Thyroid gland (tissue), 4 donors: ENCODE results near the gene TTLL5. TPM values are rescaled to one million over a fixed set of nuclear protein-coding genes. Genes with fewer than 3 reads are reported as not detected.
A peak's percentile ranks its signal among the peaks of the same experiment; 100 is the strongest.

Experiments used
- DNase-seq, 2 donors: peaks; one replicate each; pipeline ENCODE4 v3.0.0-alpha.2; 2019
- H3K27ac ChIP-seq, 3 donors: fragments of 200-600 bp; sonication (generic); 1 replicate in 2 of 3; 2 replicates in 1 of 3; pipeline ENCODE4 v1.5.1; 2016 to 2019; ENCODE audit warnings: mild to moderate bottlenecking in 1 of 3, moderate library complexity in 1 of 3
- H3K27me3 ChIP-seq: fragments of 200-600 bp; sonication (generic); one replicate; pipeline ENCODE4 v1.5.1; 2019
- H3K36me3 ChIP-seq, 2 donors: fragments of 200-600 bp; sonication (generic); one replicate each; pipeline ENCODE4 v1.5.1; 2016 to 2019
- H3K4me1 ChIP-seq, 2 donors: fragments of 200-600 bp; sonication (generic); one replicate each; pipeline ENCODE4 v1.5.1; 2017 to 2019
- H3K4me3 ChIP-seq, 3 donors: fragments of 200-600 bp; sonication (generic); replicated peaks in 1 of 3; 1 replicate in 2 of 3; 2 replicates in 1 of 3; pipeline ENCODE4 v1.5.1; 2016; ENCODE audit warnings: mild to moderate bottlenecking in 1 of 3
- H3K9me3 ChIP-seq: fragments of 200-600 bp; sonication (generic); one replicate; pipeline ENCODE4 v1.5.1; 2017
- POLR2A ChIP-seq, 2 donors: fragments of 450-650 bp; IDR thresholded peaks; one replicate each; pipeline ENCODE4 v1.6.1; 2017; ENCODE audit warnings: antibody characterized with exemption in 2 of 2, mild to moderate bottlenecking in 2 of 2, moderate library complexity in 1 of 2
- WGBS, 2 donors: methylation state at CpG; one replicate each; pipeline ENCODE4 v1.1.5; 2017; 5-methylcytosine and 5-hydroxymethylcytosine counted together
- intact Hi-C: fragments of 100-400 bp; cut with DNase I; formaldehyde crosslinking; loops from one replicate; pipeline ENCODE4 v1.15.1; 2023
- total RNA-seq, 4 donors: library from RNA; depleted of rRNA; stranded (reverse); fragments of >200 nt; gene quantifications; one replicate each; pipeline ENCODE4 v1.2.3, GENCODE V29; 2016
- TF ChIP-seq, protein P1 (sequence below), 6 experiments: fragments of 200-600 bp in 3 of 6; fragments of 450-650 bp in 3 of 6; sonication (generic) in 3 of 6; IDR thresholded peaks; one replicate each; pipeline ENCODE4 v1.5.1; 2016 to 2019; ENCODE audit warnings: antibody characterized with exemption in 6 of 6, mild to moderate bottlenecking in 2 of 6, inconsistent platforms in 1 of 6, moderate library complexity in 1 of 6

The TTLL5 gene
- total RNA-seq, 4 donors from 2014 or later = 31.8 to 65.1 (median 35.7) TPM

DNA sequence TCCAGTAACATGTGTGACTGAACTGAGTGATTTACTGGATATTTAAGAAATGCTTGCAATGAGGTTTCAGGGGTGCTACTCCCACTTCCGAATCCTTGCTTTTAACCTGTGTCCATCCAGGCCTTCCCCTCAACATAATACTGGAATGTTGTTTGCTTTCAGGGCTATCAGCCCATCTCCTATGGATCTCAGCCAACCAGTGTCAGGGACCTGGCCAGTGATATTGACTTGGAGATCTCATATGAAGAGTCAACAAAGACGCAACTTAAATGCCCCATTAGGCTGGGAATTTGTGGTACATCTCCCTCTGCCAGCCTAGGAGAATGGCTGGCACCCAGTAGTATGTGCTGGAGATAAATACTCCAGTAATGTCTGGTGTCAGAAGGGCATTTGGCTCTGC lies 323.6 kb downstream of the TTLL5 start:
- no peak overlapping the region for H3K4me3 ChIP-seq
- intact Hi-C loops = loop anchor here (5.0 kb wide), 2 partner anchors 77 to 272 kb away; no protein-coding TSS in a partner anchor

DNA sequence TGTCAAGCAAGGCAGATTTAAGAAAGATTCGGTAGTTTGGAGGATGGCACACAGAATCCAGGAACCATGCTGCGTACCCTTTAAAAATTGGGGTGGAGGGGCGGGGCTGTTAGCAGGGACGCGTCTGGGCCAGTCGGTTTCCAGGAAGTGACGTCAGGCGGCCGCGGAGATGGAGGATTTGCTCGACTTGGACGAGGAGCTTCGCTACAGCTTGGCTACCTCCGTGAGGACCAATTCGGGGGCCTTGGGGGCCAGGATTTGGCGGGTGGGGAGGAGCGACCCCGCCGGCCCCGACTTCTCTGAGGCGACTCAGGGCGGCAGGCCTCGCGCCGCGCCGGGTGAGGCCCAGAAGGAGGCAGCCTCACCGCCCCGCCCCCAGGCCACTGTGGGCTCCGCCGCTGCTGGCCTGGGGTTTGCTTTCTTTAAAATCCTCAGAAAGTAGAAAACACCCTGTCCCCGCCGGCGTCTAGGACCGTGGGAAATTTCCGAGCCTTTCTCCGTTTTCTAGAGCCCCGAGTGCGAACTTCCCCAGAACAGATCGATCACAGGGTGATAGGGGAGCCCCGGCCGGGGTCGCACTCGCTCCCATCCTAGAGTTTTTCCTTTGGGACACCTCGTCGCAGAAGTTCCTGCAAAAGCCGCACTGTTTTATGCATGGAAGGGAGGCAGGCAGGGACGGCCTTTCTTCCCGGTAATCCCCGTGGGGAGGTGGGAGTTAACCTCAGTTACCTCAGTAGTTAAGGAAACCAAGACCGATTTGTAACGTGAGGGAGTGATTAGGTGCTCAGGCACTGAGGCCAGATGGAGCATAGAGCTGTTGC lies 324.8 kb downstream of the TTLL5 start, which contains the start of gene IFT43:
Gene IFT43, plus strand, starts transcription at position 146 of the 821 bp plus-strand sequence. Its CDS starts 24 bp downstream, at position 170.
- intact Hi-C loops = no loop called here
- peak within 1 kb of the TSS; percentile 27 to 80 (median 78) for H3K27ac ChIP-seq
- H3K27me3 ChIP-seq = no peaks in the 10 kb centered on the region
- peaks cover 25 to 34% of the 10 kb centered on the region in 2 donors for H3K4me1 ChIP-seq
- peak in 1 of 2 donors; percentile 80 for TF ChIP-seq POLR2A (IDR thresholded peaks at IDR 0.05)
- TF ChIP-seq, protein P1, sequence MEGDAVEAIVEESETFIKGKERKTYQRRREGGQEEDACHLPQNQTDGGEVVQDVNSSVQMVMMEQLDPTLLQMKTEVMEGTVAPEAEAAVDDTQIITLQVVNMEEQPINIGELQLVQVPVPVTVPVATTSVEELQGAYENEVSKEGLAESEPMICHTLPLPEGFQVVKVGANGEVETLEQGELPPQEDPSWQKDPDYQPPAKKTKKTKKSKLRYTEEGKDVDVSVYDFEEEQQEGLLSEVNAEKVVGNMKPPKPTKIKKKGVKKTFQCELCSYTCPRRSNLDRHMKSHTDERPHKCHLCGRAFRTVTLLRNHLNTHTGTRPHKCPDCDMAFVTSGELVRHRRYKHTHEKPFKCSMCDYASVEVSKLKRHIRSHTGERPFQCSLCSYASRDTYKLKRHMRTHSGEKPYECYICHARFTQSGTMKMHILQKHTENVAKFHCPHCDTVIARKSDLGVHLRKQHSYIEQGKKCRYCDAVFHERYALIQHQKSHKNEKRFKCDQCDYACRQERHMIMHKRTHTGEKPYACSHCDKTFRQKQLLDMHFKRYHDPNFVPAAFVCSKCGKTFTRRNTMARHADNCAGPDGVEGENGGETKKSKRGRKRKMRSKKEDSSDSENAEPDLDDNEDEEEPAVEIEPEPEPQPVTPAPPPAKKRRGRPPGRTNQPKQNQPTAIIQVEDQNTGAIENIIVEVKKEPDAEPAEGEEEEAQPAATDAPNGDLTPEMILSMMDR (IDR thresholded peaks at IDR 0.05) = no peak
- 0 to 1% methylated on average over 26 to 46 of the region's 52 CpGs for WGBS, 2 donors
- DNase-seq = peak; percentile 94 to 95
- no peaks in the 10 kb centered on the region for H3K36me3 ChIP-seq
- no peaks in the 10 kb centered on the region for H3K9me3 ChIP-seq
- H3K4me3 ChIP-seq = peak within 1 kb of the TSS; percentile 53 to 92 (median 84)

More for the DNA sequence above, 323.6 kb downstream of the TTLL5 start:
- 78 to 85% methylated on average over 2 of the region's 2 CpGs for WGBS, 2 donors
- TF ChIP-seq, protein P1 (IDR thresholded peaks at IDR 0.05) = no peak
- no peak for DNase-seq
- H3K9me3 ChIP-seq = no peaks in the 10 kb centered on the region
- no peak overlapping the region for H3K27ac ChIP-seq
- no peaks in the 10 kb centered on the region for H3K36me3 ChIP-seq
- no peaks in the 10 kb centered on the region for H3K27me3 ChIP-seq
- peaks cover 26 to 31% of the 10 kb centered on the region in 2 donors for H3K4me1 ChIP-seq

DNA sequence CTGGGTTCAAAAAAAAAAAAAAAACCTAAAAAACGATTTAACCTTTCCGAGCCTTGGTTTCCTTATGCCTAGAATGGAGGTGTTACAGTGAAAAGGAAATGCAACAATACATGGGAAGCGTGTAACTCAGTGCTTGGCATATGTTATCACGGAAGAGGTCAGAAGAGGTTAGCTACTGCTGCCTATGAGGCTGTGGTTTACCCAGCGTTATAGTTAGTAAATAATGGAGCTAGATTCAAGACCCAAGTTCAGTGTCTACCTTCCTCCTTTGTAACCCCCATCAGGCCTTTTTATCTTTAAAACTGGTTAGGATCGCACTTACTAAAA lies 325.4 kb downstream of the TTLL5 start:
- intact Hi-C loops = no loop called here
- peaks cover 19 to 28% of the 10 kb centered on the region in 2 donors for H3K4me1 ChIP-seq
- no peaks in the 10 kb centered on the region for H3K27me3 ChIP-seq
- H3K27ac ChIP-seq = peak overlapping the region in 1 of 3 donors; percentile 78
- peak overlapping the region; percentile 53 to 92 (median 84) for H3K4me3 ChIP-seq
- no peaks in the 10 kb centered on the region for H3K36me3 ChIP-seq
- WGBS, 2 donors = 24 to 29% methylated on average over 6 of the region's 6 CpGs
- no peaks in the 10 kb centered on the region for H3K9me3 ChIP-seq
- TF ChIP-seq, protein P1 (IDR thresholded peaks at IDR 0.05) = no peak
- TF ChIP-seq POLR2A (IDR thresholded peaks at IDR 0.05) = no peak
- no peak for DNase-seq

DNA sequence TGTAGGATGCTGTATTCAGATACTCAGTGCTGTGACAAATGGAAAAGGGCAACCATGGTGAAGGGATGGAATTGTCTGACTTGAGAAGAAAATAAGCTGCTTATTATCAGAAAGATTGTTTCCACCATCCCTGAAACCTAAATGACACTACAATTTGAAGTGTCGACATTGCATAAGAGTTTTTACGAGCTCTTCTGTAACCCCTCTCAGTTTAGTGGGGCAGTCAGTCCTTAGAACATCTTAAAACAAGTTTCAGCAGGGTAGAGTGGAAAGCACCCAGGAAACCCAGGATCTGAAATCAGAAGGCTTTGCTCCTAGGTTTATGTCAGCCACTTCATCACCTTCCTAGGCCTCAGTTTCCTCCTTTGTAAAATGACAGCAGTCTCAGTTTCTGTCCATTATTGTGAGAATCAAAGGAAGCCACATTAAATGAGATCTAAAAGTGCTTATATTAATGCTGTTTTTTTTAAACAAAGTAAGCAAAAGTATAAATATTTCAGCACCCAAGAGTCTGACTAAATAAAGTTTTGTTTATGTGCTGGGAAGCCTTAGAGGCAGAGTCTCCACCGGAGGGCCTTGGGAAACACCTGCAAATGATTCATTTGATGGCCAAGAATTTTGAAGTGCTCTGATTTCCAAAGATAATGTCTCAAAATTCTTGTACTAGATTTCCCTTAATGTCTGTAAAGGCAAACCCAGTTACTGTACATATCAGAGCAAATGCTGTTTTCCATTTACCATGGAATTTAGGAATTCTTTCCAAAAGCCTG lies 326.3 kb downstream of the TTLL5 start:
- no peak overlapping the region for H3K27ac ChIP-seq
- 78% methylated on average over 3 of the region's 3 CpGs for WGBS, 2 donors
- no peak overlapping the region for H3K4me3 ChIP-seq
- DNase-seq = no peak
- TF ChIP-seq POLR2A (IDR thresholded peaks at IDR 0.05) = no peak
- no peaks in the 10 kb centered on the region for H3K36me3 ChIP-seq
- peaks cover 18 to 28% of the 10 kb centered on the region in 2 donors for H3K4me1 ChIP-seq
- H3K9me3 ChIP-seq = no peaks in the 10 kb centered on the region
- intact Hi-C loops = no loop called here
- H3K27me3 ChIP-seq = no peaks in the 10 kb centered on the region

DNA sequence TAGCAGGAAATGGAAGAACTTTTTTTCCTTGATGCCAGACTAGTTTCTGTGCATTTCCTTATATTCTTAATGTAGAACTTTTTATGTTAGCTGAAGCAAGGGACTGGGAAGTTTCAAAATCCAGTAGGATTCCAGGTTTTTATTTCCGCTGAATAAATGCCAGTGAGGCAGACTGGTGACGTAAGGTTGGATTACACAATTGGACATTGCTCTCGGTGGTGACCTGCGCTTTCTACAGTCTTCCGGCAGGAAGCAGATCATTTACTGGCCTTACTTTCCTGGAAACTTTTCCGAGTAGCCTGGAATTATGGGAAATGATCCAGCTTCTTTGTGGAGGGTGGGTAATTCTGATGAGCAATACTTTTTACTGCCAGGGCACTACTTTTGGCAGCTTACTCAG lies 328.1 kb downstream of the TTLL5 start:
- DNase-seq = no peak
- Histone ChIP-seq H3K9me3 (no peaks in the 10 kb centered on the region), H3K36me3 (no peaks in the 10 kb centered on the region), H3K27ac (peak overlapping the region in 2 of 3 donors; percentile 71 to 72), H3K27me3 (no peaks in the 10 kb centered on the region), H3K4me1 (peaks cover 13 to 40% of the 10 kb centered on the region in 2 donors), H3K4me3 (no peak overlapping the region)
- no peak for TF ChIP-seq POLR2A (IDR thresholded peaks at IDR 0.05)
- TF ChIP-seq, protein P1 (IDR thresholded peaks at IDR 0.05) = no peak
- 77 to 84% methylated on average over 6 of the region's 6 CpGs for WGBS, 2 donors
- intact Hi-C loops = no loop called here
